ES-I3 (cell line): ENCODE data around the gene KRT7.
"Not testable (repeated sequence)": the region's sequence is repeated elsewhere in the genome, so short reads cannot be mapped to it uniquely, and the experiment has no call there.

Experiments used
- H3K36me3 ChIP-seq: 2 replicates; pipeline ENCODE4 v1.6.1; 2013; ENCODE audit warnings: mild to moderate bottlenecking, low read length, control low read depth, moderate library complexity; ENCODE audit not compliant: insufficient read depth
- H3K4me1 ChIP-seq: 2 replicates; pipeline ENCODE4 v1.6.1; 2013; ENCODE audit warnings: mild to moderate bottlenecking, control low read depth, low read length; ENCODE audit not compliant: insufficient read depth
- H3K9ac ChIP-seq: 2 replicates; pipeline ENCODE4 v1.6.1; 2013; ENCODE audit warnings: low read depth, mild to moderate bottlenecking, low read length, moderate library complexity
- H3K9me3 ChIP-seq: 2 replicates; pipeline ENCODE4 v1.6.1; 2013; ENCODE audit warnings: mild to moderate bottlenecking, low read length, moderate library complexity; ENCODE audit not compliant: control insufficient read depth, insufficient read depth

KRT7 gene

GRCh38 chr12:52285172-52285745 lies 52.2 kb downstream of the KRT7 start:
- Histone ChIP-seq H3K4me1 (no peaks in the 10 kb centered on the region), H3K9ac (no peak overlapping the region), H3K9me3 (no peaks in the 10 kb centered on the region), H3K36me3 (no peaks in the 10 kb centered on the region)

GRCh38 chr12:52285851-52286530 lies 52.9 kb downstream of the KRT7 start:
- Histone ChIP-seq H3K9me3 (no peaks in the 10 kb centered on the region), H3K36me3 (no peaks in the 10 kb centered on the region), H3K4me1 (no peaks in the 10 kb centered on the region), H3K9ac (no peak overlapping the region)

GRCh38 chr12:52286857-52287785 lies 54.1 kb downstream of the KRT7 start:
- not testable (repeated sequence) for H3K36me3 ChIP-seq, H3K4me1 ChIP-seq, H3K9me3 ChIP-seq, H3K9ac ChIP-seq

GRCh38 chr12:52287816-52288805 lies 55.1 kb downstream of the KRT7 start:
- H3K36me3 ChIP-seq, H3K4me1 ChIP-seq, H3K9me3 ChIP-seq, H3K9ac ChIP-seq: not testable (repeated sequence)

GRCh38 chr12:52290483-52291134 lies 57.6 kb downstream of the KRT7 start:
- not testable (repeated sequence) for H3K4me1 ChIP-seq, H3K9me3 ChIP-seq, H3K36me3 ChIP-seq, H3K9ac ChIP-seq

GRCh38 chr12:52291267-52291935 lies 58.4 kb downstream of the KRT7 start, which contains the start of gene KRT81:
Gene KRT81 (minus strand): TSS chr12:52291534. CDS start chr12:52291465, 69 bp downstream.
- no peaks in the 10 kb centered on the region for H3K4me1 ChIP-seq
- H3K9ac ChIP-seq, result no peak within 1 kb of the TSS
- no peaks in the 10 kb centered on the region for H3K36me3 ChIP-seq
- no peaks in the 10 kb centered on the region for H3K9me3 ChIP-seq

- H3K9me3 ChIP-seq, result no peaks in the 10 kb centered on the region
- no peak overlapping the region for H3K9ac ChIP-seq
- H3K4me1 ChIP-seq, result no peaks in the 10 kb centered on the region
- H3K36me3 ChIP-seq, result no peaks in the 10 kb centered on the region
These were observed 60.9 kb downstream of the KRT7 start for GRCh38 chr12:52293926-52294325.

GRCh38 chr12:52294803-52295202 lies 61.8 kb downstream of the KRT7 start:
- Histone ChIP-seq H3K4me1 (no peaks in the 10 kb centered on the region), H3K36me3 (no peaks in the 10 kb centered on the region), H3K9me3 (no peaks in the 10 kb centered on the region), H3K9ac (no peak overlapping the region)

GRCh38 chr12:52295663-52296062 lies 62.6 kb downstream of the KRT7 start:
- Histone ChIP-seq H3K4me1 (no peaks in the 10 kb centered on the region), H3K9me3 (no peaks in the 10 kb centered on the region), H3K36me3 (no peaks in the 10 kb centered on the region), H3K9ac (no peak overlapping the region)

GRCh38 chr12:52296572-52297215 lies 63.7 kb downstream of the KRT7 start:
- H3K9ac ChIP-seq, result no peak overlapping the region
- no peaks in the 10 kb centered on the region for H3K36me3 ChIP-seq
- H3K9me3 ChIP-seq, result no peaks in the 10 kb centered on the region
- no peaks in the 10 kb centered on the region for H3K4me1 ChIP-seq
